H1 (cell line): ENCODE measurements around the gene PIGC. TPM values are rescaled to one million over a fixed set of nuclear protein-coding genes. Genes with fewer than 3 reads are reported as not detected.

ENCODE experiments used
- CTCF ChIA-PET: fragments of 300-600 bp; sonication (Branson Sonifier 250); formaldehyde crosslinking; loops from one replicate; lab custom pipeline; 2021; ENCODE audit not compliant: partially characterized antibody; lab: Charles Lee
- POLR2A ChIA-PET: fragments of 300-600 bp; sonication (Branson Sonifier 250); formaldehyde crosslinking; loops from one replicate; lab custom pipeline; 2021; ENCODE audit warnings: inconsistent platforms; ENCODE audit not compliant: partially characterized antibody; lab: Charles Lee
- DNase-seq, 2 experiments: peaks; one replicate each; pipeline versions ENCODE4 v3.0.0 to v3.0.0-alpha.2; 2010 to 2022; ENCODE audit warnings: low spot score in 2 of 2, low read depth in 1 of 2, mixed read lengths in 1 of 2
- FAIRE-seq: peaks from 2 replicates; lab custom pipeline; 2011; peaks lifted over from hg19 to GRCh38; lab: Jason Lieb, UNC
- H2AFZ ChIP-seq: 2 replicates; pipeline ENCODE4 v1.8.1; 2012; ENCODE audit warnings: low read length, inconsistent platforms
- H2AK5ac ChIP-seq: 2 replicates; pipeline ENCODE4 v1.6.1; 2013; ENCODE audit warnings: low read depth, low read length
- H2BK120ac ChIP-seq: replicated peaks from 2 replicates; pipeline ENCODE3; 2013; ENCODE audit warnings: low read depth, low read length, inconsistent platforms
- H2BK12ac ChIP-seq: 2 replicates; pipeline ENCODE4 v1.6.1; 2013; ENCODE audit warnings: low read depth, low read length
- H2BK15ac ChIP-seq: 2 replicates; pipeline ENCODE4 v1.6.1; 2013; ENCODE audit warnings: low read length
- H2BK20ac ChIP-seq: 2 replicates; pipeline ENCODE4 v1.6.1; 2013; ENCODE audit warnings: low read length
- H2BK5ac ChIP-seq: 2 replicates; pipeline ENCODE4 v1.6.1; 2013; ENCODE audit warnings: low read depth, low read length
- H3K14ac ChIP-seq: 2 replicates; pipeline ENCODE4 v1.6.1; 2013; ENCODE audit warnings: inconsistent platforms; ENCODE audit not compliant: insufficient read length
- H3K18ac ChIP-seq: 2 replicates; pipeline ENCODE4 v1.6.1; 2013; ENCODE audit warnings: low read length; ENCODE audit errors: extremely low read depth
- H3K23ac ChIP-seq: 2 replicates; pipeline ENCODE4 v1.6.1; 2013; ENCODE audit warnings: inconsistent platforms; ENCODE audit not compliant: insufficient read length
- H3K23me2 ChIP-seq: 2 replicates; pipeline ENCODE4 v1.6.1; 2013; ENCODE audit warnings: low read depth, low read length
- H3K27ac ChIP-seq: 2 replicates; pipeline ENCODE4 v1.6.1; 2011; ENCODE audit warnings: low read depth, low read length, inconsistent platforms
- H3K27me3 ChIP-seq, 4 experiments: replicated peaks in 1 of 4; 1 replicate in 1 of 4; 2 replicates in 3 of 4; pipeline versions ENCODE4 v1.6.1 to v1.8.1; 2011 to 2013; ENCODE audit warnings: low read length in 3 of 4, mild to moderate bottlenecking in 3 of 4, inconsistent platforms in 2 of 4, mixed read lengths in 2 of 4, moderate library complexity in 1 of 4; ENCODE audit not compliant: control insufficient read depth in 3 of 4, insufficient read depth in 3 of 4; ENCODE audit errors: extremely low read depth in 1 of 4
- H3K36me3 ChIP-seq, 4 experiments: 2 replicates each; pipeline versions ENCODE4 v1.6.1 to v1.8.1; 2011 to 2013; ENCODE audit warnings: mild to moderate bottlenecking in 4 of 4, low read length in 3 of 4, moderate library complexity in 2 of 4, control low read depth in 1 of 4, inconsistent platforms in 1 of 4; ENCODE audit not compliant: insufficient read depth in 4 of 4, control insufficient read depth in 2 of 4
- H3K4ac ChIP-seq: replicated peaks from 2 replicates; pipeline ENCODE3; 2013; ENCODE audit warnings: low read length, low read depth, mixed read lengths, inconsistent platforms; ENCODE audit not compliant: insufficient read length
- H3K4me1 ChIP-seq, 4 experiments: replicated peaks in 1 of 4; 1 replicate in 1 of 4; 2 replicates in 3 of 4; pipeline versions ENCODE4 v1.6.1 to v1.8.1; 2011 to 2013; ENCODE audit warnings: low read length in 3 of 4, inconsistent platforms in 2 of 4, mixed read lengths in 1 of 4; ENCODE audit not compliant: insufficient read depth in 4 of 4, control insufficient read depth in 3 of 4
- H3K4me2 ChIP-seq, 2 experiments: 2 replicates each; pipeline versions ENCODE4 v1.6.1 to v1.8.1; 2011 to 2013; ENCODE audit warnings: low read depth in 2 of 2, low read length in 2 of 2, control low read depth in 1 of 2, inconsistent platforms in 1 of 2, mild to moderate bottlenecking in 1 of 2; ENCODE audit not compliant: insufficient read depth in 1 of 2
- H3K4me3 ChIP-seq, 4 experiments: fragments of 200-600, 300-600 bp in 1 of 4; sonication (generic), shearing (Covaris generic), sonication (Bioruptor Twin) in 1 of 4; 2 replicates each; pipeline versions ENCODE4 v1.5.1 to v1.8.1; 2011 to 2016; ENCODE audit warnings: low read length in 4 of 4, low read depth in 3 of 4, control low read depth in 2 of 4, inconsistent platforms in 2 of 4, mild to moderate bottlenecking in 2 of 4, mixed read lengths in 1 of 4, moderate library complexity in 1 of 4; ENCODE audit not compliant: insufficient read depth in 2 of 4; ENCODE audit errors: extremely low read depth in 1 of 4
- H3K56ac ChIP-seq: replicated peaks from 2 replicates; pipeline ENCODE3; 2013; ENCODE audit warnings: low read depth, mild to moderate bottlenecking, mixed read lengths, low read length, inconsistent platforms; ENCODE audit not compliant: insufficient read length
- H3K79me1 ChIP-seq: 2 replicates; pipeline ENCODE4 v1.6.1; 2013; ENCODE audit warnings: low read depth, low read length, control low read depth
- H3K79me2 ChIP-seq, 2 experiments: 2 replicates each; pipeline versions ENCODE4 v1.6.1 to v1.8.1; 2012 to 2013; ENCODE audit warnings: low read length in 2 of 2, mild to moderate bottlenecking in 2 of 2, inconsistent platforms in 1 of 2; ENCODE audit not compliant: insufficient read depth in 2 of 2, control insufficient read depth in 1 of 2
- H3K9ac ChIP-seq, 4 experiments: replicated peaks in 1 of 4; 1 replicate in 1 of 4; 2 replicates in 3 of 4; pipeline versions ENCODE4 v1.6.1 to v1.8.1; 2011 to 2013; ENCODE audit warnings: low read depth in 3 of 4, low read length in 3 of 4, control low read depth in 2 of 4, mild to moderate bottlenecking in 2 of 4, moderate library complexity in 2 of 4, inconsistent platforms in 1 of 4; ENCODE audit errors: extremely low read depth in 1 of 4
- H3K9me3 ChIP-seq, 2 experiments: 2 replicates each; pipeline versions ENCODE4 v1.6.1 to v1.8.1; 2012 to 2013; ENCODE audit warnings: mild to moderate bottlenecking in 2 of 2, moderate library complexity in 2 of 2, control low read depth in 1 of 2, inconsistent platforms in 1 of 2, low read depth in 1 of 2, low read length in 1 of 2, mixed read lengths in 1 of 2; ENCODE audit not compliant: insufficient read depth in 2 of 2
- H4K20me1 ChIP-seq, 2 experiments: replicated peaks in 1 of 2; 2 replicates each; pipeline versions ENCODE3 to v1.8.1; 2011 to 2013; ENCODE audit warnings: inconsistent platforms in 2 of 2, low read length in 2 of 2, mild to moderate bottlenecking in 1 of 2; ENCODE audit not compliant: insufficient read depth in 2 of 2, control insufficient read depth in 1 of 2
- H4K5ac ChIP-seq: 2 replicates; pipeline ENCODE4 v1.6.1; 2013; ENCODE audit warnings: low read length, low read depth, mixed read lengths, inconsistent platforms; ENCODE audit not compliant: insufficient read length
- H4K8ac ChIP-seq: 2 replicates; pipeline ENCODE4 v1.8.0; 2013; ENCODE audit warnings: mild to moderate bottlenecking, moderate library complexity, low read length, inconsistent platforms; ENCODE audit not compliant: insufficient read depth; ENCODE audit errors: extremely low read depth
- H4K91ac ChIP-seq: replicated peaks from 2 replicates; pipeline ENCODE3; 2013; ENCODE audit warnings: low read length, mixed read lengths, inconsistent platforms; ENCODE audit not compliant: insufficient read length
- ASH2L ChIP-seq: fragments of 200-600, 300-600 bp; sonication (generic); IDR thresholded peaks from one replicate; pipeline ENCODE4 v1.7.1; 2017; ENCODE audit warnings: low read length
- BCL11A ChIP-seq, 2 experiments: IDR thresholded peaks; one replicate each; pipeline ENCODE4 v1.6.1; 2011; ENCODE audit warnings: low read depth in 2 of 2, low read length in 2 of 2, mild to moderate bottlenecking in 2 of 2
- EP300 ChIP-seq, 2 experiments: IDR thresholded peaks; 1 replicate in 1 of 2; 2 replicates in 1 of 2; pipeline ENCODE4 v1.6.1; 2011 to 2012; ENCODE audit warnings: low read depth in 2 of 2, low read length in 2 of 2, mild to moderate bottlenecking in 2 of 2, borderline replicate concordance in 1 of 2, inconsistent platforms in 1 of 2, moderate library complexity in 1 of 2
- GTF2F1 ChIP-seq: IDR thresholded peaks from 2 replicates; pipeline ENCODE4 v1.6.1; 2012; ENCODE audit warnings: low read depth, low read length, improper control_type of control experiment, borderline replicate concordance
- JUN ChIP-seq: IDR thresholded peaks from 2 replicates; pipeline ENCODE4 v1.6.1; 2011; ENCODE audit warnings: low read depth, mild to moderate bottlenecking, improper control_type of control experiment, low read length
- JUND ChIP-seq: IDR thresholded peaks from 2 replicates; pipeline ENCODE4 v1.6.1; 2011; ENCODE audit warnings: mild to moderate bottlenecking, improper control_type of control experiment, low read length
- POLR2AphosphoS5 ChIP-seq: IDR thresholded peaks from 2 replicates; pipeline ENCODE4 v1.6.1; 2011; ENCODE audit warnings: low read depth, low read length
- RAD21 ChIP-seq, 2 experiments: IDR thresholded peaks in 1 of 2; conservative IDR thresholded peaks in 1 of 2; 2 replicates each; pipeline ENCODE4 v1.6.1; 2011; ENCODE audit warnings: low read depth in 2 of 2, low read length in 2 of 2, improper control_type of control experiment in 1 of 2, inconsistent platforms in 1 of 2, mild to moderate bottlenecking in 1 of 2, moderate library complexity in 1 of 2
- SIRT6 ChIP-seq: IDR thresholded peaks from one replicate; pipeline ENCODE4 v1.7.1; 2012; ENCODE audit warnings: low read length, inconsistent platforms
- SUZ12 ChIP-seq: fragments of 200-600 bp; sonication (generic); IDR thresholded peaks from 2 replicates; pipeline ENCODE4 v1.6.1; 2012; ENCODE audit warnings: mild to moderate bottlenecking, inconsistent platforms, low read length, moderate library complexity, mixed read lengths
- TAF1 ChIP-seq: IDR thresholded peaks from 2 replicates; pipeline ENCODE4 v1.6.1; 2011; ENCODE audit warnings: mild to moderate bottlenecking, low read depth, low read length
- ZNF274 ChIP-seq: IDR thresholded peaks from 2 replicates; pipeline ENCODE4 v1.7.0; 2012; ENCODE audit warnings: low read length, borderline replicate concordance; ENCODE audit errors: extremely low read depth
- WGBS, 2 experiments: shearing (Covaris generic) in 1 of 2; methylation state at CpG; one replicate each; pipeline versions ENCODE4 v1.1.6 to v1.1.7; 2013 to 2015; ENCODE audit warnings: low lambda C conversion rate in 2 of 2, mixed read lengths in 2 of 2, inconsistent platforms in 1 of 2, low coverage in 1 of 2, missing lambda C conversion rate in 1 of 2; ENCODE audit not compliant: insufficient replicate concordance in 2 of 2, insufficient coverage in 1 of 2, insufficient read length in 1 of 2; ENCODE audit errors: extremely low coverage in 1 of 2, missing lambda C conversion rate in 1 of 2; 5-methylcytosine and 5-hydroxymethylcytosine counted together
- polyA plus RNA-seq, 7 experiments: library from polyadenylated mRNA; depleted of rRNA in 3 of 7; stranded (reverse) in 5 of 7; unstranded in 2 of 7; fragments of >200 nt in 5 of 7; fragments of 200-250 nt in 2 of 7; gene quantifications; 1 replicate in 5 of 7; 2 replicates in 1 of 7; 4 replicates in 1 of 7; pipeline versions ENCODE4 v1.2.1 to v1.2.3, GENCODE V29; 2011 to 2013; ENCODE audit warnings: missing spikeins in 2 of 7, mixed read lengths in 2 of 7
- total RNA-seq: library from RNA; stranded (reverse); fragmentation: NEBNext Ultra II Directional; extraction: Animal tissue kit (Norgen Biotek cat#: 25700); gene quantifications from 2 replicates; pipeline ENCODE4 v1.2.1, GENCODE V29; 2021
- TF ChIP-seq, protein P1 (sequence below): IDR thresholded peaks from 2 replicates; pipeline ENCODE4 v1.6.1; 2012; ENCODE audit warnings: inconsistent platforms

The PIGC gene
- total and polyA plus RNA-seq, 2 of the 8 experiments (the other 6 are each of a cell fraction or from before 2014, with no cell fraction given) = 21.0 to 39.3 TPM

DNA sequence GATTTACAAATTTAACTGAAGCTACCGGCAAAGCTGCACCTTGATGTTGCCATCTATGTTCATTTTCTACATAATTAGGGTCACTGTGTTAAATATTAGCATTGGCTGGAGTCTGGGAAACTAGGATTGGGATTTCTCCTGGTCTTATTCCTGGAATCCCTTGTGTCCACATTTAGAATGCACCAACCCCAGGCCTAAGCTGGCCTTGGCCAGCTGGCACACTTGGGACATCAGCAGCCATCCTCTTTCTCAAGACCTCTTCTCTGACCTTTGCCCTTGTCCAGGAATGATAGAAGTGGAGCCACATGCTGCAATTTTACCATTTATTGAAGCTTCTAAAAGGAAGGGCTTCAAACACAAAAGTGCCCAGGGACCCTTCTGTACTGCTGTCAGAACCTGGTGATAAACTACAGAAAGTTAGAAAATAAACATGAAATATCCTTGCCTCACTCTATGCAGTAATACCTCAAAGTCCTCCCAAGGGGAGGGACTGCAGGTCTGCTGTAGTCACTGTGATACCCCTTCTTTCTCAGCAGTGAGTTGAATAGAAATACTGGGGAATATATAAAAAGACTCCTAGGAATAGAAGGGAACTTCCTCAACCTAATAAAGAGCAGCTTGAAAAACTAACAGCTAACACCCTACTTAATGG is 13.7 kb upstream of the PIGC start:
- Histone ChIP-seq H4K5ac (no peak overlapping the region), H3K9ac (no peak overlapping the region), H2BK15ac (no peak overlapping the region), H3K9me3 (no peaks in the 10 kb centered on the region), H3K27me3 (no peaks in the 10 kb centered on the region), H3K4me2 (no peak overlapping the region), H3K79me1 (no peaks in the 10 kb centered on the region), H2AK5ac (no peak overlapping the region), H3K4me3 (no peak overlapping the region), H2BK20ac (no peak overlapping the region), H2AFZ (no peak overlapping the region), H3K23me2 (no peaks in the 10 kb centered on the region), H3K23ac (no peak overlapping the region), H3K36me3 (no peaks in the 10 kb centered on the region), H3K4me1 (no peaks in the 10 kb centered on the region), H3K18ac (no peak overlapping the region), H2BK5ac (no peak overlapping the region), H2BK120ac (no peak overlapping the region), H4K8ac (no peak overlapping the region), H4K20me1 (no peaks in the 10 kb centered on the region), H3K79me2 (no peaks in the 10 kb centered on the region), H3K56ac (no peak overlapping the region), H2BK12ac (no peak overlapping the region), H4K91ac (no peak overlapping the region), H3K27ac (no peak overlapping the region), H3K14ac (no peak overlapping the region), H3K4ac (no peak overlapping the region)
- 100% methylated on average over 1 of the region's 1 CpG; no CpG with 5 or more reads in 1 of the 2 experiments for WGBS, 2 experiments
- ChIA-PET CTCF (interaction anchor here (1.2 to 1.4 kb wide), 6 partner anchors 7 to 271 kb away, joined by 3 to 5 read pairs (median 3); no protein-coding TSS in a partner anchor), POLR2A (no interaction called here)
- no peak for DNase-seq
- FAIRE-seq = no peak
- no peak for TF ChIP-seq EP300 (IDR thresholded peaks at IDR 0.05; ENCODE audit: borderline replicate concordance in 1 of 2, low read depth in 2 of 2, low read length in 2 of 2)
- no peak for TF ChIP-seq BCL11A (IDR thresholded peaks at IDR 0.05; ENCODE audit: low read depth in 2 of 2, low read length in 2 of 2)
- TF ChIP-seq JUN = no peak
- TF ChIP-seq POLR2AphosphoS5 = no peak
- TF ChIP-seq TAF1 = no peak
- no peak for TF ChIP-seq ASH2L
- no peak for TF ChIP-seq ZNF274
- TF ChIP-seq, protein P1, sequence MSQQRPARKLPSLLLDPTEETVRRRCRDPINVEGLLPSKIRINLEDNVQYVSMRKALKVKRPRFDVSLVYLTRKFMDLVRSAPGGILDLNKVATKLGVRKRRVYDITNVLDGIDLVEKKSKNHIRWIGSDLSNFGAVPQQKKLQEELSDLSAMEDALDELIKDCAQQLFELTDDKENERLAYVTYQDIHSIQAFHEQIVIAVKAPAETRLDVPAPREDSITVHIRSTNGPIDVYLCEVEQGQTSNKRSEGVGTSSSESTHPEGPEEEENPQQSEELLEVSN = no peak
- TF ChIP-seq JUND = no peak
- no peak for TF ChIP-seq RAD21 (IDR thresholded peaks at IDR 0.05 in 1 of 2, conservative IDR thresholded peaks at IDR 0.05 in 1 of 2; ENCODE audit: low read depth in 2 of 2, low read length in 2 of 2)
- TF ChIP-seq GTF2F1 = no peak
- TF ChIP-seq SUZ12 = no peak
- no peak for TF ChIP-seq SIRT6
